Fibroblast of lung (primary cell): ENCODE measurements around the gene FAM216A. TPM values are rescaled to one million over a fixed set of nuclear protein-coding genes. Genes with fewer than 3 reads are reported as not detected.

Experiments
- DNase-seq, 2 donors: peaks; one replicate each; pipeline versions ENCODE4 v3.0.0 to v3.0.0-alpha.2; 2010; ENCODE audit warnings: low read depth in 2 of 2
- H2AFZ ChIP-seq: 2 replicates; pipeline ENCODE4 v1.5.1; 2012; ENCODE audit warnings: low read length, control low read depth, inconsistent platforms
- H3K27ac ChIP-seq: 2 replicates; pipeline ENCODE4 v1.5.1; 2011; ENCODE audit warnings: low read length, control low read depth; ENCODE audit not compliant: insufficient read depth
- H3K27me3 ChIP-seq: 2 replicates; pipeline ENCODE4 v1.5.1; 2011; ENCODE audit warnings: mild to moderate bottlenecking, low read length; ENCODE audit not compliant: control insufficient read depth, insufficient read depth
- H3K36me3 ChIP-seq: 2 replicates; pipeline ENCODE4 v1.5.1; 2011; ENCODE audit warnings: low read length; ENCODE audit not compliant: control insufficient read depth, insufficient read depth
- H3K4me1 ChIP-seq: 2 replicates; pipeline ENCODE4 v1.5.1; 2011; ENCODE audit warnings: low read length; ENCODE audit not compliant: control insufficient read depth, insufficient read depth; ENCODE audit errors: extremely low read depth
- H3K4me2 ChIP-seq: 2 replicates; pipeline ENCODE4 v1.5.1; 2011; ENCODE audit warnings: low read length, control low read depth; ENCODE audit not compliant: insufficient read depth; ENCODE audit errors: extremely low read depth
- H3K4me3 ChIP-seq, 4 experiments: fragments of 200-600 bp in 1 of 4; sonication (generic) in 1 of 4; replicated peaks in 1 of 4; 2 replicates each; pipeline ENCODE4 v1.5.1; 2011 to 2016; ENCODE audit warnings: low read length in 4 of 4, low read depth in 3 of 4, mild to moderate bottlenecking in 3 of 4, control low read depth in 2 of 4, inconsistent platforms in 1 of 4, mixed read lengths in 1 of 4; ENCODE audit not compliant: insufficient read depth in 1 of 4; ENCODE audit errors: control extremely low read depth in 1 of 4
- H3K79me2 ChIP-seq: 2 replicates; pipeline ENCODE4 v1.5.1; 2012; ENCODE audit warnings: mild to moderate bottlenecking, low read length, inconsistent platforms; ENCODE audit not compliant: control insufficient read depth, insufficient read depth
- H3K9ac ChIP-seq: 2 replicates; pipeline ENCODE4 v1.5.1; 2011; ENCODE audit warnings: mild to moderate bottlenecking, low read length, control low read depth; ENCODE audit not compliant: insufficient read depth
- H3K9me3 ChIP-seq: 2 replicates; pipeline ENCODE4 v1.5.1; 2012; ENCODE audit warnings: low read depth, low read length; ENCODE audit not compliant: control insufficient read depth, insufficient read depth
- H4K20me1 ChIP-seq: 2 replicates; pipeline ENCODE4 v1.5.1; 2011; ENCODE audit warnings: low read length; ENCODE audit not compliant: control insufficient read depth, insufficient read depth; ENCODE audit errors: extremely low read depth
- CTCF ChIP-seq, 2 donors: IDR thresholded peaks in 1 of 2; conservative IDR thresholded peaks in 1 of 2; 1 replicate in 1 of 2; 2 replicates in 1 of 2; pipeline ENCODE4 v1.5.1; 2011 to 2012; ENCODE audit warnings: low read length in 2 of 2, control low read depth in 1 of 2, inconsistent platforms in 1 of 2, low read depth in 1 of 2, mild to moderate bottlenecking in 1 of 2
- EZH2 ChIP-seq: IDR thresholded peaks from 2 replicates; pipeline ENCODE4 v1.5.1; 2012; ENCODE audit warnings: low read length, control low read depth, mild to moderate bottlenecking; ENCODE audit errors: missing control alignments
- polyA plus RNA-seq, 2 donors: library from polyadenylated mRNA; depleted of rRNA in 1 of 2; stranded (reverse) in 1 of 2; unstranded in 1 of 2; fragments of >200 nt; gene quantifications; 2 replicates each; pipeline ENCODE4 v1.2.1, GENCODE V29; 2011 to 2012; ENCODE audit warnings: missing spikeins in 1 of 2
- total RNA-seq: library from RNA; depleted of rRNA; stranded (reverse); fragments of >200 nt; gene quantifications from 2 replicates; pipeline ENCODE4 v1.2.1, GENCODE V29; 2014

The FAM216A gene
- total and polyA plus RNA-seq, 2 donors (not counting 1 experiment from before 2014, with no cell fraction given): 16.5 to 20.2 TPM

GRCh38 chr12:110431957-110432587 is 36.6 kb upstream of the FAM216A start:
- peak overlapping the region in 2 of 4 experiments; percentile 44 to 57 for H3K4me3 ChIP-seq
- no peaks in the 10 kb centered on the region for H4K20me1 ChIP-seq
- no peak overlapping the region for H2AFZ ChIP-seq
- no peaks in the 10 kb centered on the region for H3K79me2 ChIP-seq
- no peak overlapping the region for H3K4me2 ChIP-seq
- no peaks in the 10 kb centered on the region for H3K27me3 ChIP-seq
- TF ChIP-seq EZH2 (no peak), CTCF (conservative IDR thresholded peaks at IDR 0.05 in 1 of 2, IDR thresholded peaks at IDR 0.05 in 1 of 2; ENCODE audit: low read depth in 1 of 2, low read length in 2 of 2) (no peak)
- no peak overlapping the region for H3K27ac ChIP-seq
- no peak overlapping the region for H3K9ac ChIP-seq
- H3K4me1 ChIP-seq: no peaks in the 10 kb centered on the region
- no peak for DNase-seq
- H3K36me3 ChIP-seq: no peaks in the 10 kb centered on the region
- H3K9me3 ChIP-seq: no peaks in the 10 kb centered on the region

- H3K4me3 ChIP-seq: no peak overlapping the region
- TF ChIP-seq EZH2: no peak
- DNase-seq: peak in 1 of 2 donors; percentile 21
- H4K20me1 ChIP-seq: no peaks in the 10 kb centered on the region
- H2AFZ ChIP-seq: no peak overlapping the region
- no peaks in the 10 kb centered on the region for H3K27me3 ChIP-seq
- H3K9ac ChIP-seq: no peak overlapping the region
- H3K4me1 ChIP-seq: no peaks in the 10 kb centered on the region
- H3K36me3 ChIP-seq: peaks cover 7% of the 10 kb centered on the region
- H3K9me3 ChIP-seq: no peaks in the 10 kb centered on the region
- no peak overlapping the region for H3K4me2 ChIP-seq
- H3K27ac ChIP-seq: no peak overlapping the region
- H3K79me2 ChIP-seq: no peaks in the 10 kb centered on the region
These were observed 32.4 kb upstream of the FAM216A start for GRCh38 chr12:110436231-110436630.

GRCh38 chr12:110444455-110444854 is 24.2 kb upstream of the FAM216A start:
- Histone ChIP-seq H3K79me2 (peaks cover 37% of the 10 kb centered on the region), H3K27ac (no peak overlapping the region), H3K4me3 (no peak overlapping the region), H3K9ac (no peak overlapping the region), H3K27me3 (no peaks in the 10 kb centered on the region), H2AFZ (no peak overlapping the region), H3K4me1 (no peaks in the 10 kb centered on the region), H3K9me3 (no peaks in the 10 kb centered on the region), H3K36me3 (peaks cover 6% of the 10 kb centered on the region), H3K4me2 (no peak overlapping the region), H4K20me1 (no peaks in the 10 kb centered on the region)
- no peak for TF ChIP-seq CTCF (conservative IDR thresholded peaks at IDR 0.05 in 1 of 2, IDR thresholded peaks at IDR 0.05 in 1 of 2; ENCODE audit: low read depth in 1 of 2, low read length in 2 of 2)
- TF ChIP-seq EZH2: no peak
- no peak for DNase-seq
